SK-N-MC (cell line): ENCODE measurements around the gene TMEM121.
"Not testable (repeated sequence)": the region's sequence is repeated elsewhere in the genome, so short reads cannot be mapped to it uniquely, and the experiment has no call there.

ENCODE experiments used
- DNase-seq: peaks from one replicate; pipeline ENCODE4 v3.0.0-alpha.2; 2011; ENCODE audit warnings: low read depth, low spot score
- H3K27ac ChIP-seq: fragments of 200-600 bp; sonication (generic); 2 replicates; pipeline ENCODE4 v1.5.1; 2016; ENCODE audit warnings: mixed run types
- H3K36me3 ChIP-seq: fragments of 200-600 bp; sonication (generic); 2 replicates; pipeline ENCODE4 v1.6.1; 2017; ENCODE audit warnings: antibody characterized with exemption, low read length, mixed read lengths; ENCODE audit not compliant: insufficient read depth
- H3K4me3 ChIP-seq: fragments of 200-600 bp; sonication (generic); 2 replicates; pipeline ENCODE4 v1.5.1; 2016
- H3K9ac ChIP-seq: fragments of 200-600 bp; sonication (generic); 2 replicates; pipeline ENCODE4 v1.8.0; 2017; ENCODE audit warnings: mixed run types, mixed read lengths; ENCODE audit not compliant: insufficient read length
- H3K9me3 ChIP-seq: fragments of 200-600 bp; sonication (generic); 2 replicates; pipeline ENCODE4 v1.6.1; 2017; ENCODE audit warnings: low read depth, mild to moderate bottlenecking, antibody characterized with exemption, low read length, moderate library complexity, mixed read lengths
- EZH2 ChIP-seq: fragments of 200-600 bp; sonication (generic); IDR thresholded peaks from one replicate; pipeline ENCODE4 v1.6.1; 2017; ENCODE audit warnings: antibody characterized with exemption
- FOXP2 ChIP-seq: optimal IDR thresholded peaks from 2 replicates; pipeline ENCODE3; 2011; ENCODE audit warnings: mild to moderate bottlenecking, moderate library complexity; ENCODE audit not compliant: insufficient read depth; ENCODE audit errors: extremely low read length, control extremely low read depth
- POLR2AphosphoS5 ChIP-seq: IDR thresholded peaks from 2 replicates; pipeline ENCODE4 v1.6.1; 2012; ENCODE audit warnings: mild to moderate bottlenecking, low read depth, low read length, borderline replicate concordance

Gene TMEM121

DNA sequence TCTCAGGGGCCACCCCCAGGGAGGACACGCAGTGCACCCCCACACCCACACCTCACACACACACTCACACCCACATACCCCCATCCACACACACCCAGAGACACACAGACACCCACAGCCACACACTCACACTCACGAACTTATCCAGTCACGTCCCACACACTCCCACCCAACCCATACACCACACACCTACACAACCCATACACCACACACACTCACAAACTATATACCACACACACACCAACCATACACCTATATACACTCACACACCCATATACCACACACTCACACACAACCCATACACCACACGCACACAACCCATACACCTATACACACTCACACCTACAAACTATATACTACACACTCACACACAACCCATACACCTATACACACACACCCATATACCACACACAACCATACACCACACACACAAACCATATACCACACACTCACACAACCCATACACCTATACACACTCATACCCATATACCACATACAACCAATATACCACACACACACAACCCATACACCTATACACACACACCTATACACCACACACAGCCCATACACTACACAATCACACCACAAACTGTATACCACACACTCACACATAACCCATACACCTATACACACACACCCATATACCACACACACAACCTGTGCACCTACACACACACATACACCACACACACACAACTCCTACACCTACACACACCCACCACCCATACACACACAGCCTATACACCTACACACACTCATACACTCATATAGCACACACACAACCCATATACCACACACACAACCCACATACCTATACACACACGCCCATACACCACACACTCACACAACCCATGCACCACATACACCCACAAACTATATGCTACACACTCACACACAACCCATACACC is 42.7 kb downstream of the TMEM121 start:
- no peak overlapping the region for H3K9ac ChIP-seq
- no peak for TF ChIP-seq FOXP2
- TF ChIP-seq EZH2, result no peak
- TF ChIP-seq POLR2AphosphoS5, result no peak
- H3K9me3 ChIP-seq, result no peaks in the 10 kb centered on the region
- no peak overlapping the region for H3K4me3 ChIP-seq
- no peak overlapping the region for H3K27ac ChIP-seq
- DNase-seq, result no peak
- no peaks in the 10 kb centered on the region for H3K36me3 ChIP-seq

GRCh38 chr14:105570482-105570881 is 44.1 kb downstream of the TMEM121 start:
- H3K9me3 ChIP-seq, result no peaks in the 10 kb centered on the region
- H3K36me3 ChIP-seq, result no peaks in the 10 kb centered on the region
- H3K27ac ChIP-seq, result no peak overlapping the region
- TF ChIP-seq FOXP2 (no peak), POLR2AphosphoS5 (no peak), EZH2 (no peak)
- H3K9ac ChIP-seq, result no peak overlapping the region
- DNase-seq, result no peak
- no peak overlapping the region for H3K4me3 ChIP-seq

- not testable (repeated sequence) for H3K36me3 ChIP-seq, H3K9ac ChIP-seq, H3K27ac ChIP-seq, H3K9me3 ChIP-seq, DNase-seq, H3K4me3 ChIP-seq
Measured at GRCh38 chr14:105571181-105571951, 45.0 kb downstream of the TMEM121 start.

DNA sequence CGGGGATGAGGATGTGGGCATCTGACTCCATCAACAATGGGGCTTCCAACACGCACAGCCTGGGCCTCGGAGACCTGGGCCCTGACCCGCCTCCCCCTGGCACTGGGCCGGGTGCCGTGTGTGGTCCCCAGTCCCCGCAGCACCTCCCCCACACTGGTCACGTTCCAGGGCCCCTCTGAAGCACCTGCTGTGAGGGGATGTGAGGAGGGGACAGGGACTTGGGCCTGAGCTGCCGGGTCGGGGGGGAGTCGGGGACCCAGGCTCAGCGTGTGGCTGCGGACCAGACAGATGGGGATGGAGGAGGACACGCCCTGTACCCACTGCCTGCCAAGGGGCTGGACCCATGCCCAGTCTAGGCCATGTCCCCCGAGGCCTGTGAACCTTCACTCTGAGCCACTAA is 45.7 kb downstream of the TMEM121 start:
- not testable (repeated sequence) for H3K27ac ChIP-seq, H3K9me3 ChIP-seq, H3K4me3 ChIP-seq, H3K9ac ChIP-seq, H3K36me3 ChIP-seq, DNase-seq

DNA sequence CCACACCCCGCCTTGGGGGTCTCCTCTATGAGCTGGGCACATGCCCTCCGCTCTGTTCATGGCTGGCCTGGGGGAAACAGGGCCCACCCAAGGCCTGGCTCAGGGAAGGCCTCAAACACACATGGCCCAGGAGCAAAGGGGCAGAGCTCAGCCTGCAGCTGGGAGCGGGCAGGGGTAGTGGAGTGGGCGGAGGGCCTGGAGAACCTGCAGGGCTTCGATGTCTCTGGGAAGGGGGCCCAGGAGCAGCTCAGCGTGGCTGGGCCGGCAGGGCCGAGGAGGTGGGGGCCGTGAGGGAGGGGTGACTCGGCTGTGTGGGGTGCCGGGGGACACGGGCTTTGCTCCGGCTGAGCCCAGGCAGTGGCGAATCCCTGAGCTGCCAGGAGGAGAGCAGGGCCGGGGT is 47.5 kb downstream of the TMEM121 start:
- not testable (repeated sequence) for DNase-seq, H3K4me3 ChIP-seq, H3K36me3 ChIP-seq, H3K9me3 ChIP-seq, H3K9ac ChIP-seq, H3K27ac ChIP-seq

GRCh38 chr14:105574411-105574810 is 48.0 kb downstream of the TMEM121 start:
- H3K9me3 ChIP-seq, H3K27ac ChIP-seq, H3K9ac ChIP-seq, DNase-seq, H3K36me3 ChIP-seq, H3K4me3 ChIP-seq: not testable (repeated sequence)

DNA sequence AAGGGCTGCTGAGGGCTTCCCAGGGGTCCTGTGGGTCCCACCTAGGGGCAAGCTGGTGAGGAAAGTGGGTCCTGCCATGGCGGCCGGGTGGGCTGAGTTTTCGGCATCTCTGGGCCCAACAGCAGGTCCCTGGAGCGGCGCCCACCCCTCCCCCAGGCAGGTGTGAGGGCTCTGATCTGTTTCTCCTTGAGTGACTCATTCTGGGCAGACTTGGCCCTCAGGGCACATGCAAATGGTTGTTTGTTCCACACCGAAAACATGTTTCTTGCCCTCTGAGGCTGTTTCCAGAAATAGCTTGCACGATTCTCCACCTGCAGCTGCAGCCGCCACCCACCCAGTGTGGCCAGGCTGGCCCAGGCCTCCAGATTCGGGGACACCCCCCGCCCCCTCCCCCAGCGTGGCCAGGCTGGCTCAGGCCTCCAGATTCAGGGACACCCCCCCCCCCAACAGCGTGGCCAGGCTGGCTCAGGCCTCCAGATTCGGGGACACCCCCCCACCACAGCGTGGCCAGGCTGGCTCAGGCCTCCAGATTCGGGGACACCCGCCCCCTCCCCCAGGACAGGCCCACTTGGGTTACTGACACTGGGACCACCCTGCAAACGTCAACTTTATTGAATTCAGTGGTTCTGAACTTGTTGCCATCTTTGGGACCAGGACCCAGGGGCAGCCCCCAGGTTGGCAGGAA is 48.8 kb downstream of the TMEM121 start:
- not testable (repeated sequence) for H3K4me3 ChIP-seq, DNase-seq, H3K9ac ChIP-seq, H3K9me3 ChIP-seq, H3K36me3 ChIP-seq, H3K27ac ChIP-seq

- Histone ChIP-seq H3K27ac (no peak overlapping the region), H3K36me3 (no peaks in the 10 kb centered on the region), H3K4me3 (no peak overlapping the region), H3K9ac (no peak overlapping the region), H3K9me3 (no peaks in the 10 kb centered on the region)
- DNase-seq, result no peak
- TF ChIP-seq POLR2AphosphoS5, result no peak
- TF ChIP-seq FOXP2, result no peak
- TF ChIP-seq EZH2, result no peak
Measured at GRCh38 chr14:105576525-105577088, 50.2 kb downstream of the TMEM121 start.
